HG03342 (cell line): ENCODE results near the gene RBBP7.

Experiments
- ATAC-seq: cut with Tn5 transposase; IDR thresholded peaks from one replicate; pipeline ENCODE4 v1.9.1; 2021; ENCODE audit warnings: mild to moderate bottlenecking, moderate library complexity; ENCODE audit not compliant: unreplicated experiment

The RBBP7 gene

DNA sequence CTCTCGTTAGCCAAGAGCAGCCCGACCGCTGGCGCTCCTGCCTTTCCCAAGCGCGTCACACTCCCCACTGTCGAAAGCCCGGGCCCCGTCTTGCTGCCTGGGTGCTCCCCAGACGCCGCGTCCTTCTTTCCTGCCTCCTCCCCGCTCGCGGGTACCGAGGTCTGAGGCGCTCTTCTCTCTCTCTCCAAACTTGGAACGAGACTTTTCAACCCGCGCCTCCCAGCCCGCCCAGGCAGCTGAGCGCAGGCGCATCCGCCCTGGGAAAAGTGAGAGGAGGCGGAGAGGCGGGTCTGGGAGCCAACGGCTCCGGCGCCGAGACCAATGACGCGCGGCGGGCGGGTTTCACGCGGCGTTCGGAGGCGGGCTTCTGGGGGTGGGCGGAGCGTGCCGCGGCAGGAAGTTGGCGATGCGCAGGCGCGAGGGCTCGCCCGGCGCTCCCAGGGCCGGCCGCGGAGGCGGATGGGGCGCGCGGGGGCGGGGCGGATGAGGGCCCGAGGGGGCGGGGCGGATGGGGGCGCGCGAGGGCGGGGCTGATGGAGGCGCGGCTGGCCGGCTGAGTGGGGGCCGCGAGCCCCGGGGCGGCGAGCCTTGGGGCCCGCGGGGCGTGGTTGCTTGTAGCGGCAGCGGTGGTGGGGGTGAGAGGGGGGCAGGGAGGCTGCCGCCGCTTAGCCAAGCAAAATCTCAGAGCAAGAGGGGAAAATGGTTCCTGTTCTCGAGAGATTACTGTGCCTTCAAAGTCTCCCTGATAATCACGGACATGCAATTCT is at the start of gene RBBP7:
RBBP7 (minus strand) TSS at position 268 of the 767 bp plus-strand sequence. CDS start 309 bp downstream, outside the sequence.
- peak; percentile 81 for ATAC-seq

DNA sequence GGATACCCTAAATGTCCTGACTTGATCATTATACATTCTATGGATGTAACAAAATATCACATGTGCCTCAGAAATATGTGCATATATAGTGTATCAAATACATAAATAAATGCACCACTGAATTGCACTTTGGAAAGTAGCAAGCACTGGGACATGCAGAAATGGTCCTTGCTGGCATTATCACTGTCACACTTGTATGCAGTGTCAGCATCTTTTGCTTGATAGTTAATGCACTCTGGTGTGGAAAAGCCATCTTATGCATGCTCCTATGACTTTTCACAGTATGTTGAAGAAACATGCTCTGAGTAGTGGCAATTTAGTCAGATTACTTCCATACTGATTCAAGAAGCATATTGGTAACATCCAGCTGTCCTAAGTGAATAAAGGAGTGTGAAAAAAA is 48.8 kb upstream of the RBBP7 start:
- no peak for ATAC-seq

DNA sequence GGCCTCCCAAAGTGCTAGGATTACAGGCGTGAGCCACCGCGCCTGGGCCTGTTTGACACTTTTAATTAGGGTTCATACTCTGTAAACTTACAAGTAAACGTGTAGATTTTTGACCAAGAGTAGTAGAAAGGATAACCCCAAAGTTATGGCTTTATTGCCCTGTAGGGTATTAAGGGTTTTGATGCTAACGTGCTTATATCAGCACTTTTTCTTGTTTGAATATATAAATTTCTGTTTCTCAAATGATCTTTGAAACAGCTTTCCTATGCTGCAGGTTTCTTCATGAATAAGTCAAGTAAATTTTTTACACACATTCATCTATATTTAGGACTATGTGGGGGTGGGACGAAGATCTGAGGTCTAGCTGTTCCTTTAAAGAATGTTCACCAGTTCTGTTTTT is 47.0 kb upstream of the RBBP7 start:
- no peak for ATAC-seq

DNA sequence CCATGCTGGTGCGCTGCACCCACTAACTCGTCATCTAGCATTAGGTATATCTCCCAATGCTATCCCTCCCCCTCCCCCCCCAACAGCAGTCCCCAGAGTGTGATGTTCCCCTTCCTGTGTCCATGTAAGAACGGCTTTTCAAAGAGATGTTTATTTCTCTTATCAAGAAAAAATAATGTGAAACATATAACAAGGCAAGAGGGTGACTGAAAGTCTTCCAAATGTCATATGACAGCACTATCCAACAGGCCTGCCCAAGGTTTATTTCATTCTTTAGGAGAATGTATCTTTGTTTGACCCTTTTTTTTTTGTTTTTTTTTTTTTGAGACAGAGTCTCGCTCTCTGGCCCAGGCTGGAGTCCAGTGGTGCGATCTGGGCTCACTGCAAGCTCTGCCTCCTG is 46.4 kb upstream of the RBBP7 start:
- no peak for ATAC-seq

DNA sequence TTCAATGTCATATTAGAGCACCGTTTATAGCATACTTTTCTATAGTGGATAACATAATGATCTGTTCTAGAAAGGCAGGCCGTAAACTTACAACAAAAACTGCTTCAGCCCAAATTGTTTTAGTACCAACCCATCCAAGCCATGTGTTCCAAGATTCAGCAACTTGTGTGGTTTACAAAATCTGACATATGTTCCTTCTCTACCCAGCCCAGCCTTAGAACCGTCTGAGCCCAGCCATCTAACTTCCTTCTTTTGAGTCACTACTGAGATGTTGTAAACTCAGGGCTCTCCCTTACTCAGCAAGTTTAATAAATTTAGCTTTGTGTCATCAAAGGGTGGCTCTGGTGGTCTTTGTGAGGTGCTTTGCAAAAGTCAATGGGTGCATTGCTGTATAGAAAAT is 43.9 kb upstream of the RBBP7 start:
- no peak for ATAC-seq

DNA sequence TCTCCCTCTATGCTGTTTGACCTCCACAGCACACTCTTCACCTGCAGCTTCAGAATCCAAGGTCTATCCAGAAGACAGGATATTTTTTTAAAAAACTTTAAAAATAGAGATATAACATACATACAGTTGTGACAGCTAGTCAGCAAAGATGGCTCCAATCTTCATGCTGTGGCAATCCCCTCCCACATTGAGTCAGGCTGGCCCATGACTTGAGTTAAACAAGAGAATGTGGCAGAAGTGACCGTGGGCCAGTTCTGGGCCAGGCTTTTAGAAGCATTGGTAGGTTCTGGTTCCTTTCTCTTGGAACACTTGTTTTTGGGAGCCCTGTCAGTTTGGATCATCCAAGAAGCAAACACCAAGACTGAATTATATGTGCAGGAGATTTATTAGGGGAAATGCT is 40.2 kb upstream of the RBBP7 start:
- ATAC-seq: no peak

DNA sequence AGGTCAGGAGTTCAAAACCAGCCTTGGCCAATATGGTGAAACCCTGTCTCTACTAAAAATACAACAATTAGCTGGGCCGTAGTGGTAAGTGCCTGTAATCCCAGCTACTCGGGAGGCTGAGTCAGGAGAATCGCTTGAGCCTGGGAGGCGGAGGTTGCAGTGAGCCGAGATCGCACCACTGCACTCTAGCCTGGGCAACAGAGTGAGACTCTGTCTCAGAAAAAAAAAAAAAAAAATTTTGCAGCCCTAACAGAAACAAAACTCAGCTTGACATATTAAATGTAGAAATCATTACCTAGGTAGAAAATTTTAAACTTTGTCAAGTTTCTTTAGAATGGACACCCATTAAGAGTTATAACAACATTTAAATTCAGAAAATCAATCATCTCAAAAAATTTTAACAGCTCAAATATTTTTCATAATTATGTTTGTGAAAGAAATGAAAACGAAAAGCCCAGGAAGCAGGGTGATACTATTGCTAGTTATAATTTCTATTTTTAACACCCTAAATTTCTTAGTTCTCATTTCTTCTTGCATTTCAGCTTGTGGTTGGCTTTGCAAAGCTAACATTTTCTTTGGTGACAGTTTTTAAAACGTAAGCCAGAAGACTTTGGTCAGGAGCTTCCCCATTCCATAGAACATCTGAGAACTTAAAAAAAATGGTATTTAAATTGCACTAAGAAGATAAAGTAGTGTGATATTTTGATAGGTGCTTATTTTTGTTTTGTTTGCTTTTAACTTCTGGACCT is 33.3 kb upstream of the RBBP7 start:
- peak; percentile 44 for ATAC-seq

DNA sequence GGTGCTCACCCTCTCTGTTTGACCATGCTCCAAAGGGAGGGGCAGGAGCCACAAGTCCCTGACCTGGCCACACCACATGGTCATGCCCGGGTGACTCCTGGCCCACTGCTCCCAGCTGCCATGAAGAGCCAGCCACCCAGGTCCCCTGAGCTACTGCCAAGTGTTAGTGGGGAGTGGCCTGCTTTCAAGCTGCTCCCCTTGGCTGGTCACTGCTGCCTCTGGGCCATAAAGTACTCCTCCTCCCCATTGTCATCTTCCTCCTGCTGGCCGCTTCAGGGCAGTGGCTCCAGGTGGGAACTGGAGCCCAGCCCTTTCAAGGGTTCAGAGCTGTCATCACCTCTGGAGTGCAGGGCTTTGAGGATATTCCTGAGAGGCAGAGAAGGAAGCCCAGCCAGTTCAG is 27.3 kb upstream of the RBBP7 start:
- ATAC-seq: no peak

DNA sequence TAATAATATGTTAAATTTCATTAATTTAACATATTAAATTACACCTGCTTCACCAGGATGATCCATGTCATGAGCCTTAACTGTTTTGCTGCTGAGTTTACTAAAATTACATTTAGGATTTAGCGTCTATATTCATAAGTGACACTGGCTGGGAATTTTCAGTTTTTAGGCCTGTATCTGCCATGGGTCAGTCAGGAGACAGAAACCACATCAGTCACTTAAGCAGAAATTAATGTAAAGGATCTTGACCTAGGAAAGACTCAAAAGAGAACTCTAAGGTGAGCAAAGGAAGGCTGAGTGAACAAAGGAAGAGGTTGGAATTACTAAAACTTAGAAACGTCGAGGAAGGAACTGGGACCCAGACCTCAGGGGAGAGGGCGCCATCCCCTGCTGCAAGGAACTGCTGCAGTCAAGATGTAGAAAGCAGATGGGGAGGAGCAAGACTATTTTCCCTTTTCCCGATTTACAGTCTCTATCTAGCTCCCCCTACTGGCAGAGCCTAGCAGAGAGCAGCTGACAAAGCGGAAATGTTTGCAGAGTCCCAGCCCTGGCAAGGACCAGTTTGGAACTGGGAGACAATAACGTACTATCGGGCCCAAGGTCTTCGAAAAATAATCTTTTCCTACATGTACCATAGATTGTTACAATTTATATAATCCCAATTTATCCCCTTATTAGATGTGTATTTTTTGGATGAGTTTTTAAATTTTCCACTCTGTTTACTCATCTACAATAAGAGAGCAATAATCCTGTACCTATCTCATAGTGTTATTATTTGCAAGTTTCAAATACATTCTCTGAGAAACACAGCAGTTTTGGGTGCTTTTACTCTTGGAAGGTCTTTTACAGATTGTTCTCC is 22.6 kb upstream of the RBBP7 start:
- ATAC-seq: peak; percentile 88

DNA sequence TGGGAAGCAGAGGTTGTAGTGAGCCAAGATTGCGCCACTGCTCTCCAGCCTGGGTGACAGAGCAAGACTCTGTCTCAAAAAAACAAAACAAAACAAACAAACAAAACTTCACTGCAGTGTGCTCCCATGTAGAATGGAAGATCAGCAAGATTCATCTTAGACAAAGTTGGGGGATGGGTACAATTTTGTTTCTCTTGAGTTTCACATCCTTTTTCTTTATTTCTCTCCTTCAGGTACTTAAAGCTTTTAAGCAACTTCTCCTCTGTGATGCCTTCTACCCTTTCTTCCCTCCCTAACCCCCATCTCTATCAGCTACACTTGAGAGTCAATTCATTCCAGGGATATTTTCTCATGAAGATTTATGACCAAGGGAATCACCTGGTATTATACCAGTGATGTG is 15.5 kb upstream of the RBBP7 start:
- no peak for ATAC-seq

DNA sequence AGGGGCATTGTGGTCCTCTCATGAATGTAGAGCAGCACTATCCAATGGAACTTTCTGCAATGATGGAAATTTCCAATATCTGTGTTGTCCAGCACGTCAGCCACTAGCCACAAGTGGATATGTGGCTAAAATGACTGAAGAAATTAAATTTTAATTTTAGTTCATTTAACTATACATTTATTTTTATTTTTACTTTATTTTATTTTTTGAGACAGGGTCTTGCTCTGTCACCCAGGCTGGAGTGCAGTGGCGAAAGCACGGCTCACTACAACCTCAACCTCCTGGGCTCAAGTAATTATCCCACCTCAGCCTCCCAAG is 13.3 kb upstream of the RBBP7 start:
- no peak for ATAC-seq

DNA sequence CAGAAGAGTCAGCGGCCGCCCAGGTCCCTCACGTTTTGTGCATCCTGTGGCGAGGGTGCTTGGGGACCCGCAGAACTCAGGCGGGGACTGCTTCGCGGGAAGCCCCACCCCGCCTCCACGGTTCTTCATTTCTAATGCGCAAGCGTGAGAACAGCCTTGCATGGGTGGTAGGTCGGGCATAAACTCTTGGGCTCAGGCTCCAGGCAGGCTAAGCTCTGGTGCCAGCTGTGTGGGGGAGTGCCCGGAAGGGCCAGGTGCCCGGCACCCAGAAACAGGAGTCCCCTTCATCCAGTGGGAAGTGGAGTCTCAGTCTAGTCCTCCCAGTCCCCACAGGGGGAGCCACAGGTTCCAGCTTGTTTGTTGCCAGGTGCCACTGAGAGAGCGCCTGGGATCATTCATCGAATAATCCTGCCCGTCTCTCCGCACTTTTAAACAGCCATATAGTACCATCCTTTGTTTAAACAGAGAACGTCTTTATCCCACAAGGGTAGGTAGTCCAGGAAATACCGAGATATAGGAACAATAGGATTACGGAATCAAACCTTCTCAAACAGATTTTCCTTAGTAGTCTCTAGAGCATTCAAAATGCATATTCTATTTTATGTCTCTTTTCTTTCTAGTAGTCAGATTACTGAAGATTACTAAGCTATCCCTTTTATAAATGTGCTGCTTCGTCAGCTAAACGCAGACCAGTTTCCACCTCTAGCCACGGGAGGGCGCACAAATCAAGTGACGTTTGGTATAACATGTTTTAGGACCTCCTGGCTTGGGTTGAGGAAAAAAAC is 12.7 kb upstream of the RBBP7 start:
- peak; percentile 64 for ATAC-seq

DNA sequence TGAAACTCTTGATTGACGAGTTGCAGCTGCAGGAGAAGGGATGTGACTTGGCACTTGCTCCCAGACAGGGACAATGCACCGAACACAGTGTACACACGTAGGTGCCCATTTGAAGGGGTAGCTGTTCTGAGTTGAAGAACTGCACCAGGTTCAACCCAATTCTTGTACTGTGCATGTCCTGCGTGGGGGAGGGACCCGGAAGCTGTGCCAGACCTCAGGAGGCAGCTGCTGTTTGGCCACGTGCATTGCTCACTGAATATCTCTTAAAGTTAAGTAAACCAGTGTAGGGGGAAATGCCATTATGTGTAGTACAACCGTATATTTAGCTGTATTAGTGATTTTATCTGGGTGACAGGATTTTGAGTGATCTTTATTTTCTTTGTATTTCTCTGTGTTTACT is 12.0 kb upstream of the RBBP7 start:
- ATAC-seq: peak; percentile 38

DNA sequence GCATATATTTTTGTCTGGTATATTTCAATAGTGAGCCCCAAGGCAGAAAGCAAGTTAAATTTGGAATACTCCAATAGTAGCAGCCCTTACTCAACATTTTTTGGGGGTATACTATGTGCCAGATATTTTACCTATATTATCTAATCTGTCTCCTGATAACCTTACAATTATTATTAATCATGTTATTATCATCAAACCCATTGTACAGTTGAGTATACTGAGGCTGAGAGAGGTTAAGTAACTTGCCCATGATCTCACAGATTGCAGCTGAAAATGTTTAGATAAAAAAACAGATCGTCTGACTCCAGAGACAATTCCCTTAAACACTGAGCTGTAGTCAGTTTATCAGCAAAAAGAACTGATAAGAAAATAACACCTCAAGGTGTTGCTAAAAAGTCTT is 6.5 kb upstream of the RBBP7 start:
- no peak for ATAC-seq

DNA sequence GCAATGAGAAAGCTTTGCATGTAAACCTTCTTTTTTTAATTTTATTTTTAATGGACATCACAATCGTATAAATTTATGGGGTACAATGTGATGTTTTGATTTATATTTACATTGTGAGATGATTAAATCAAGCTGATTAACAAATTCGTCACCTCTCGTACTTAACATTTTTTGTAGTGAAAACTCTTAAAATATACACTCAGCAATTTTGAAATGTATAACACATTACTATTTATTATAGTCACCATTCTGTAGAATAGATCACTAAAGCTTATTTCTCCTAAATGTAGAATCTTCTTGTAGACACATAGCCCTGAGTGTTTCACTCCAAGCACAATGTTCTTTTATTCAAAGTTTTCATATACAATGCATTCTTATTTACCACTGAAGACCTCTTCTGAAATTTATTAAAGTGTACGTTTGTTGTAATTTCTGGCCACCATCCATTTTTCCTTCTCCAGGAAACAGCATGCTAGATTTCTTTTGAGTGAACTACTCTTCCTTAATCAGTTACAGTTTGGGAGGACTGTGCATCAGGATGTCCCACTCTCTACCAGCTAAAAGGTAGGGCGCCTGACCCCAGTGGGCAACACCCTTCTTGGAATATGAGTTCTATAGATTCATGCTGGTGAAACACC is 4.4 kb upstream of the RBBP7 start:
- ATAC-seq: no peak

DNA sequence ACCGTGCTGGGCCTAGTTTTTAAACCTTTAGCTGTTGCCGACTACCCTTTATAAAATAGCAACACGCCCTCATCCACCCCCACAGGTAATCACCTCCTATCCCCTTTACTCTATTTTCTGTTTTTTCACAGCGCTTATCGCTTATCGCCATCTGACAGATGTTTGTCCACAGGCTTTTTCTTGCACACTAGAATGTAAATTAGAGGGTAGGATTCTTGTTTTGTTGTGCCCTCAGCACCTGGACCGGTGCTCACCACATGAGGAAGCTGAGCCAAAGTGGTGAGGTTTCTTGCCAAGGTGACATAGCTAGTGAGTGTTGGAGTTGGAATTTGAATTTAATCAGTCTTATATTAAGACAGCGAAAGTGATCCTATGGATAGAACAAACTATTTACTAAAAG is 2.9 kb upstream of the RBBP7 start:
- no peak for ATAC-seq

DNA sequence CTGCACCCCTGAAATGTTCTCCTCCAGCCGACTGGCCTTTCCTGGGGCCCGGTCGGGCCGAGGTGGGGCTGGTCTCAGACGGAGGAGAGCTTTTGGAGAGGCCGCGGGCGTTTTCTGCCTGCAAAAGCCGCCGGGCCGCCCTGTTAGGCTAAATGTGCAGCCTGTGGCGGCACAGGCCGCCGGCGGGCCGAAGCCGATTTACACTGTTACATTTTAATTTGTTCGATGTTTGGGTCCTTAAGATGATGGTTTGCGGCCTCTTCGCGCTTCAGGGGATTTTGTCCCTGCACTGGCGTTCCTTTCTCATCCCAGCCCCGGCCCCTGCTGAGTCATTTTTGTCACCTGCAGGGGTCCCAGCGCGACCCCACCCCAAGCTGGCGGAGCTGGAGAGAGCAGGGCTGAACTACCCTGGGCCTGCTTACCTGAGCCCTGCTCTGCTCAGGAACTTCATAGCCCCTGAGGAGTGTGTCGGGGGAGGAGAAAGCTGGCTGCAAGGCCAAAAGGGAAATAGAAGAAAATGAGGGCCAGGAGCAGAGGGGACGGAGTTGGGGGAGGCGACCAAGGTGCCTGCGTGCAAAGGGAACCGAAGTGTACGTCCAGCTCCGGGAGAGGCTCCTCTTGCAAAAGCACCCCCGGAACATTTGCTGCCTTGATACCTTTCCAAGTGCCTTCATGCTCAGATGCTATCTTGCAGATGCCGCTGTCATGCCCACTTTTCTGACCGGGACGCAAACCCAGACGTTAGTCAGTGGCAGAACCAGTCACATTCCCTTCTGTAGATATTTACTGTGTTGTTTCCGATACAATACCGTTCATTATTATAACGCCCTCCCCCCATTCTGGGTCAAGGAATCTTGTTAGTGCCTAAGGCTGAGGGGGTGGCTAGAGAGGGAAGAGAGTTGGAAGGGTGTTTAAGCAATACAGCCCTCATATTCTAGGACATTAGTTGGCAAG is 977 bp upstream of the RBBP7 start:
- ATAC-seq: peak; percentile 4

DNA sequence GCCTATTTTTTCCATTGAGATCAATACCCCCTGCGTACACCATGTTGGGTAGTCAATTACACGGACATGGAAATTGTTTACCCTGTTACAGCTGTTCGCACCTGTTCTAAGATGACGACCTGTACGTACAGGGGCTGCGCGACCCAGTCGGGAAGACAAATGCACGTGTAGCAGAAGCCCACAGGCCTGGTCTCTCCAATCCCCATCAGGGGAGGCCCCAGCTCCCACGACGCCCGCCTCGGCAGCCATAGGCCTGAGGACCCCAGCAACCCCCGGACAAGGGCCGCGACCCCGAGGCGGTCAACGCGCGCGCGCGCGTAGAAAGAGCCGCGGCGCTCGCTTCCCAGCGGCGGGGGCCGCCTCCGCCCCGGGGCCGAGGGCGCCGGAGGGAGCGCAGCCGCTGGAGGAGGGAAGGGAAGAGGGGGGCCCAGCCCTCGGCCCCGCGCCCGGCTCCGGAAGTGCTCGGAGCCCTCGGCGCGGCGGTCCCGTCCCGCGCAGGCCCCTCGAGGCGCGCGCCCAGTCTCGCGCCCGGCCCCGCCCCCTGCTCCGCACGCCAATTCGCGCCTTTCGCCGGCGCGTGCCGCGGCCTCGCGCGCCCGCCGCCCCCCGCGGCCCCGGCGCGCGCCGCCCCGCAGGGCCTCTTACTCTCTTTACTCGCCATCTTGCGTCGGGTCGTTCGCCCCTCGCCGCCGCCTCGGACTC is 618 bp downstream of the RBBP7 start:
- ATAC-seq: peak; percentile 40

DNA sequence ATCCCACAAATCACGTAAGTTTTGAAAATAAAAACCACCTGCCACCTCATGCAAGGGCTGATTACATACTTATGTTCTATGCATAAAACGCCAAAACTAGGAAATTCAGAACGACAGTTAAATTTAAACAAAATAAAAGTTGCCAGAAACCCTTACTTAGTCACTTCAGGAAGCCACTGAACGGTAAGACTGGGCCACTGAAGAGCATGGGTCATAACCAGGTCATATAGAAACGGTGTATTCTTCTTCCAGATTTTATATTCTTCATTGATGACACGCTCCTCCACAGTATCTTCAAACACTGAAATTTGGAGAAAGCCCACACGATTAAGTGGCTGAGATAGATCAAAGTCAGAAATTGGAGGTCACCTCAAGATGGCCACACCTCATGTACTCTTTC is 1.2 kb downstream of the RBBP7 start:
- no peak for ATAC-seq
